ENCODE data around the gene QDPR. TPM values are rescaled to one million over a fixed set of nuclear protein-coding genes. Genes with fewer than 3 reads are reported as not detected.

QDPR gene
- total RNA-seq (2021; ENCODE audit: unreplicated experiment) (39.5 TPM), Bru-seq, nascent RNA (percentile 68 among the genes with signal in this experiment), BruChase-seq, experiment 1, labeled RNA remaining after a 6-hour chase (percentile 72 among the genes with signal in this experiment), BruChase-seq, experiment 2, labeled RNA remaining after a 2-hour chase (percentile 77 among the genes with signal in this experiment)
- 30.5 and 32.9 TPM in 2 replicates for polyA plus RNA-seq (2012)
- long read RNA-seq, transcript QDPR-205 (6 exons, 1,374 nt), result minor isoform, 5 of 70 reads
- long read RNA-seq, transcript QDPR-201 (7 exons, 1,648 nt), result major isoform, 47 of 70 reads
- long read RNA-seq, partial matches to known transcripts, result 2 of 70 reads
- long read RNA-seq, other reads (novel, unspliced or antisense), result 12 of 70 reads

- ChIA-PET POLR2A (no interaction called here), CTCF (interaction anchor here (0.6 to 1.2 kb wide), 3 partner anchors 8 to 36 kb away, joined by 3 to 4 read pairs (median 3); no protein-coding TSS in a partner anchor), RAD21 (ENCODE audit: low non-redundant PET in 1 of 2, low total read pairs in 2 of 2, uncharacterized antibody in 2 of 2, unreplicated experiment in 2 of 2) (no interaction called here)
- peak within 1 kb of the TSS; percentile 82 for H2AFZ ChIP-seq (ENCODE audit: low read depth, low read length, poor library complexity, severe bottlenecking)
- peak; percentile 97 for ATAC-seq
- no peaks in the 10 kb centered on the region for H3K9me2 ChIP-seq (ENCODE audit: insufficient read depth)
- no peaks in the 10 kb centered on the region for H3K9me3 ChIP-seq (ENCODE audit: control insufficient read depth in 1 of 2, insufficient read depth in 1 of 2, low read depth in 1 of 2, low read length in 2 of 2)
- H3K27ac ChIP-seq (ENCODE audit: low read depth, low read length), result peak within 1 kb of the TSS; percentile 65
- TF ChIP-seq ATF3 (IDR thresholded peaks at IDR 0.05) (no peak), EZH2phosphoT487 (IDR thresholded peaks at IDR 0.05; ENCODE audit: borderline replicate concordance) (no peak), POLR2AphosphoS5 (IDR thresholded peaks at IDR 0.05; ENCODE audit: low read depth, low read length) (peak; percentile 81), YY1 (IDR thresholded peaks at IDR 0.05; ENCODE audit: extremely low read depth, insufficient replicate concordance, low read depth, low read length) (peak; percentile 36), SRF (IDR thresholded peaks at IDR 0.05; ENCODE audit: low read depth) (no peak), ZFX (IDR thresholded peaks at IDR 0.05) (peak; percentile 64), CBX3 (IDR thresholded peaks at IDR 0.05; ENCODE audit: low read depth) (0 out of 2 replicates have a peak, but pooled peaks have one; percentile 45), SIN3A (IDR thresholded peaks at IDR 0.05; ENCODE audit: low read depth) (peak; percentile 62; the same call in 1 of the 2 replicates), RAD21 (IDR thresholded peaks at IDR 0.05; ENCODE audit: low read depth) (peak; percentile 63), TCF7L2 (IDR thresholded peaks at IDR 0.05; ENCODE audit: borderline replicate concordance, extremely low read depth, insufficient read depth, insufficient read length) (peak; percentile 16), POLR2A (IDR thresholded peaks at IDR 0.05; ENCODE audit: borderline replicate concordance, extremely low read depth, insufficient read depth, insufficient read length) (peak; percentile 27), CTCF (IDR thresholded peaks at IDR 0.05 in 2 of 3, conservative IDR thresholded peaks at IDR 0.05 in 1 of 3; ENCODE audit: borderline replicate concordance in 1 of 3, insufficient read depth in 1 of 3, low read depth in 2 of 3, low read length in 2 of 3) (peak; percentile 13 to 57 (median 56); a peak in 5 of 6 replicates), FOSL1 (IDR thresholded peaks at IDR 0.05; ENCODE audit: low read depth) (no peak), EGR1 (IDR thresholded peaks at IDR 0.05; ENCODE audit: low read depth) (no peak)
- peaks cover 1 to 3% of the 10 kb centered on the region in 2 experiments; a peak in 2 of 4 replicates for H3K36me3 ChIP-seq (ENCODE audit: control insufficient read depth in 1 of 2, insufficient read depth in 2 of 2, low read length in 2 of 2)
- no peaks in the 10 kb centered on the region for H4K20me1 ChIP-seq (ENCODE audit: insufficient read depth)
- H3K4me2 ChIP-seq (ENCODE audit: low read length), result peak within 1 kb of the TSS; percentile 95
- H3K79me2 ChIP-seq (ENCODE audit: insufficient read depth, low read length), result peaks cover 38% of the 10 kb centered on the region
- H3K27me3 ChIP-seq (ENCODE audit: insufficient read depth, low read length), result no peaks in the 10 kb centered on the region
- peak; percentile 63 for DNase-seq (ENCODE audit: low read depth, low spot score)
- H3K9ac ChIP-seq (ENCODE audit: low read length), result peak within 1 kb of the TSS; percentile 84
- intact Hi-C loops (cut with micrococcal nuclease), result loop anchor here (1.0 kb wide), 1 partner anchor 124 kb away; no protein-coding TSS in a partner anchor
- H3K4me3 ChIP-seq (replicated peaks in 1 of 2; ENCODE audit: low read depth in 1 of 2, low read length in 2 of 2), result peak within 1 kb of the TSS; percentile 80 to 93
- H3K4me1 ChIP-seq (ENCODE audit: control insufficient read depth in 1 of 2, insufficient read depth in 2 of 2, low read length in 2 of 2), result peaks cover 12 to 27% of the 10 kb centered on the region in 2 experiments
- no TSS peak for BruUV-seq (replicated peaks)
Measured at GRCh38 chr4:17511950-17512795, at the start of gene QDPR. Gene QDPR, minus strand, starts transcription at chr4:17512090. Its CDS starts 36 bp downstream, at chr4:17512054.
